Thymus (tissue), 2 donors: ENCODE results near the gene SUCLG1. TPM values are rescaled to one million over a fixed set of nuclear protein-coding genes. Genes with fewer than 3 reads are reported as not detected.

ENCODE experiments used
- polyA plus RNA-seq: library from polyadenylated mRNA; stranded (reverse); fragments of 200-250 nt; gene quantifications from one replicate; pipeline ENCODE4 v1.2.3, GENCODE V29; 2013
- total RNA-seq: library from RNA; stranded (reverse); fragments of 120-200 nt; gene quantifications from one replicate; pipeline ENCODE4 v1.2.4, GENCODE V29; 2013
- donor health status: healthy.

SUCLG1 gene
- total and polyA plus RNA-seq, 2 donors: 74.1 to 77.2 TPM

Other genes starting within 250 kb of the SUCLG1 start
- gene DNAH6, start 57.2 kb upstream of the SUCLG1 start, total RNA-seq: 0.66 TPM
- gene DNAH6, start 57.2 kb upstream of the SUCLG1 start, polyA plus RNA-seq: 0.57 TPM